Esophagus (tissue), 2 donors: Measurements from ENCODE around the gene STK40. TPM values are rescaled to one million over a fixed set of nuclear protein-coding genes. Genes with fewer than 3 reads are reported as not detected.

Source experiments
- H3K27ac ChIP-seq, 2 donors: one replicate each; pipeline ENCODE4 v1.5.1; 2013; ENCODE audit warnings: low read depth in 2 of 2, mild to moderate bottlenecking in 2 of 2, inconsistent platforms in 1 of 2, low read length in 1 of 2, moderate library complexity in 1 of 2
- H3K27me3 ChIP-seq, 2 donors: one replicate each; pipeline ENCODE4 v1.6.1; 2013; ENCODE audit warnings: low read length in 2 of 2, control low read depth in 1 of 2, mild to moderate bottlenecking in 1 of 2; ENCODE audit not compliant: insufficient read depth in 2 of 2, control insufficient read depth in 1 of 2
- H3K36me3 ChIP-seq, 2 donors: one replicate each; pipeline ENCODE4 v1.6.1; 2013; ENCODE audit warnings: low read length in 1 of 2; ENCODE audit not compliant: control insufficient read depth in 2 of 2, insufficient read depth in 2 of 2
- H3K4me1 ChIP-seq, 2 donors: one replicate each; pipeline ENCODE4 v1.6.1; 2013; ENCODE audit warnings: low read length in 1 of 2; ENCODE audit not compliant: control insufficient read depth in 2 of 2, insufficient read depth in 2 of 2
- H3K4me3 ChIP-seq, 2 donors: one replicate each; pipeline ENCODE4 v1.5.1; 2013; ENCODE audit warnings: low read length in 2 of 2, mild to moderate bottlenecking in 2 of 2, low read depth in 1 of 2, moderate library complexity in 1 of 2
- H3K9me3 ChIP-seq, 2 donors: one replicate each; pipeline ENCODE4 v1.6.1; 2013; ENCODE audit warnings: mild to moderate bottlenecking in 2 of 2, low read depth in 1 of 2, low read length in 1 of 2, moderate library complexity in 1 of 2; ENCODE audit not compliant: control insufficient read depth in 2 of 2, insufficient read depth in 1 of 2
- WGBS, 2 donors: extraction: QIAGEN DNeasy Blood & Tissue Kit; methylation state at CpG; one replicate each; pipeline ENCODE4 v1.1.7; 2013; 5-methylcytosine and 5-hydroxymethylcytosine counted together
- polyA plus RNA-seq, 2 donors: library from polyadenylated mRNA; stranded (reverse); fragments of 200-250 nt; gene quantifications; one replicate each; pipeline ENCODE4 v1.2.3, GENCODE V29; 2013
- donor health status: healthy with polysubstance abuse.
- donor health status: Bipolar disorder and iron deficiency.

The STK40 gene
- polyA plus RNA-seq, 2 donors, result 33.9 to 34.5 TPM

- Histone ChIP-seq H3K36me3 (peaks cover 14 to 23% of the 10 kb centered on the region in 2 donors), H3K27ac (no peak overlapping the region), H3K4me3 (no peak overlapping the region), H3K27me3 (no peaks in the 10 kb centered on the region), H3K4me1 (no peaks in the 10 kb centered on the region), H3K9me3 (no peaks in the 10 kb centered on the region)
- WGBS, 2 donors, result 88 to 90% methylated on average over 5 of the region's 5 CpGs
Observed at GRCh38 chr1:36298640-36299039, 87.1 kb downstream of the STK40 start.

- Histone ChIP-seq H3K36me3 (peaks cover 13 to 24% of the 10 kb centered on the region in 2 donors), H3K4me1 (no peaks in the 10 kb centered on the region), H3K27me3 (no peaks in the 10 kb centered on the region), H3K9me3 (no peaks in the 10 kb centered on the region), H3K27ac (no peak overlapping the region), H3K4me3 (no peak overlapping the region)
- 70 to 85% methylated on average over 2 of the region's 2 CpGs for WGBS, 2 donors
Observed at GRCh38 chr1:36297062-36297461, 88.7 kb downstream of the STK40 start.

- no peak overlapping the region for H3K27ac ChIP-seq
Observed at GRCh38 chr1:36295390-36295789, 90.3 kb downstream of the STK40 start.

More at GRCh38 chr1:36295390-36295789, 90.3 kb downstream of the STK40 start:
- Histone ChIP-seq H3K4me1 (peaks cover 0 to 4% of the 10 kb centered on the region in 2 donors), H3K9me3 (no peaks in the 10 kb centered on the region), H3K27me3 (no peaks in the 10 kb centered on the region), H3K36me3 (peaks cover 7 to 19% of the 10 kb centered on the region in 2 donors), H3K4me3 (no peak overlapping the region)
- 90 to 95% methylated on average over 2 of the region's 2 CpGs for WGBS, 2 donors

Other genes with a start within 250 kb of the STK40 start
- gene TRAPPC3, start 236.4 kb downstream of the STK40 start, polyA plus RNA-seq, result 10 to 100 TPM; 38.2 to 77.1 TPM
- 10 to 100 TPM; 33.1 to 55.3 TPM for gene MAP7D1, start 229.8 kb downstream of the STK40 start, polyA plus RNA-seq
- 10 to 100 TPM; 19.5 to 30.8 TPM for gene THRAP3, start 161.5 kb downstream of the STK40 start, polyA plus RNA-seq
- gene SH3D21, start 79.6 kb downstream of the STK40 start, polyA plus RNA-seq, result 10 to 100 TPM in 1 of 2 donors, 1 to 10 TPM in 1; 3.9 to 15.6 TPM
- gene EVA1B, start 62.3 kb downstream of the STK40 start, polyA plus RNA-seq, result 1 to 10 TPM; 6.1 to 9.3 TPM
- 10 to 100 TPM; 16.8 to 30.7 TPM for gene LSM10, start 12.0 kb upstream of the STK40 start, polyA plus RNA-seq
- 1 to 10 TPM; 3.0 to 4.1 TPM for gene OSCP1, start 64.5 kb upstream of the STK40 start, polyA plus RNA-seq
- gene MRPS15, start 78.5 kb upstream of the STK40 start, polyA plus RNA-seq, result 100 to 1,000 TPM; 106 to 143 TPM
- gene CSF3R, start 97.0 kb upstream of the STK40 start, polyA plus RNA-seq, result 1 to 10 TPM in 1 of 2 donors, under 1 TPM in 1; 1.00 to 1.9 TPM